K562 (cell line): ENCODE measurements around the gene CNGA1. TPM values are rescaled to one million over a fixed set of nuclear protein-coding genes. Genes with fewer than 3 reads are reported as not detected.
"Not testable (repeated sequence)": the region's sequence is repeated elsewhere in the genome, so short reads cannot be mapped to it uniquely, and the experiment has no call there.

Experiments used
- ATAC-seq: fragments of 200-7000 bp; cut with Tn5 transposase; 3 replicates; pipeline ENCODE4 v1.9.1; 2020; ENCODE audit warnings: moderate library complexity
- BruUV-seq: library from RNA; stranded (reverse); fragments of 400-500 nt; replicated peaks from 2 replicates; lab custom pipeline; 2021; lab: Mats Ljungman, UMichigan
- CTCF ChIA-PET: fragments of 300-600 bp; formaldehyde crosslinking; extraction: SDS; loops from one replicate; lab custom pipeline; 2021; ENCODE audit warnings: low intra/inter-chr PET ratio; lab: Yijun Ruan, JAX
- POLR2A ChIA-PET: fragments of 300-600, 350-650 bp; sonication (Branson Sonifier 250); formaldehyde crosslinking; extraction: SDS; loops from one replicate; lab custom pipeline; 2021; ENCODE audit warnings: antibody characterized with exemption, inconsistent platforms; lab: Yijun Ruan, JAX
- DNase-seq, 4 experiments: peaks; one replicate each; pipeline versions ENCODE4 v3.0.0 to v3.0.0-alpha.2; 2011 to 2018; ENCODE audit warnings: low spot score in 3 of 4, mixed read lengths in 3 of 4; ENCODE audit errors: extremely low read depth in 1 of 4
- FAIRE-seq: peaks from 2 replicates; lab custom pipeline; 2011; peaks lifted over from hg19 to GRCh38; lab: Jason Lieb, UNC
- H2AFZ ChIP-seq: 2 replicates; pipeline ENCODE4 v1.6.0; 2011; ENCODE audit warnings: low read depth, low read length, control low read depth, inconsistent platforms
- H3K27ac ChIP-seq: fragments of 200-600 bp; 3 replicates; pipeline ENCODE4 v1.8.0; 2011; ENCODE audit warnings: low read depth, mild to moderate bottlenecking, control low read depth, inconsistent platforms, low read length, moderate library complexity, mixed read lengths; ENCODE audit errors: extremely low read depth
- H3K27me3 ChIP-seq, 2 experiments: fragments of 300-600 bp in 1 of 2; 2 replicates in 1 of 2; 3 replicates in 1 of 2; pipeline versions ENCODE4 v1.6.0 to v1.8.0; 2011; ENCODE audit warnings: inconsistent platforms in 2 of 2, low read length in 2 of 2, mild to moderate bottlenecking in 1 of 2, mixed read lengths in 1 of 2, moderate library complexity in 1 of 2; ENCODE audit not compliant: control insufficient read depth in 2 of 2, insufficient read depth in 2 of 2
- H3K36me3 ChIP-seq: fragments of 300-600 bp; 3 replicates; pipeline ENCODE4 v1.8.0; 2011; ENCODE audit warnings: mild to moderate bottlenecking, low read length, inconsistent platforms; ENCODE audit not compliant: control insufficient read depth, insufficient read depth
- H3K4me1 ChIP-seq, 2 experiments: fragments of 200-600 bp in 1 of 2; replicated peaks in 1 of 2; 2 replicates in 1 of 2; 3 replicates in 1 of 2; pipeline versions ENCODE4 v1.5.1 to v1.8.0; 2011; ENCODE audit warnings: inconsistent platforms in 2 of 2, low read length in 2 of 2, mild to moderate bottlenecking in 1 of 2, mixed read lengths in 1 of 2, moderate library complexity in 1 of 2; ENCODE audit not compliant: control insufficient read depth in 2 of 2, insufficient read depth in 2 of 2
- H3K4me2 ChIP-seq: 2 replicates; pipeline ENCODE4 v1.6.1; 2011; ENCODE audit warnings: low read length, control low read depth, inconsistent platforms, mixed read lengths; ENCODE audit not compliant: insufficient read depth
- H3K4me3 ChIP-seq: fragments of 200-600 bp; sonication (generic), shearing (Covaris generic); 2 replicates; pipeline ENCODE4 v1.5.1; 2016; ENCODE audit warnings: control low read depth, inconsistent platforms
- H3K79me2 ChIP-seq: fragments of 200-600 bp; 3 replicates; pipeline ENCODE4 v1.8.0; 2011; ENCODE audit warnings: low read length, inconsistent platforms; ENCODE audit not compliant: control insufficient read depth, insufficient read depth
- H3K9ac ChIP-seq, 2 experiments: 2 replicates each; pipeline versions ENCODE4 v1.6.0 to v1.6.1; 2011; ENCODE audit warnings: low read depth in 2 of 2, low read length in 2 of 2, control low read depth in 1 of 2, inconsistent platforms in 1 of 2, mild to moderate bottlenecking in 1 of 2, mixed read lengths in 1 of 2; ENCODE audit not compliant: insufficient read depth in 1 of 2
- H3K9me1 ChIP-seq: one replicate; pipeline ENCODE4 v1.6.0; 2011; ENCODE audit warnings: inconsistent platforms, mild to moderate bottlenecking, low read length, moderate library complexity; ENCODE audit not compliant: control insufficient read depth, insufficient read depth
- H3K9me3 ChIP-seq: replicated peaks from 2 replicates; pipeline ENCODE4 v1.5.1; 2011; ENCODE audit warnings: low read depth, low read length, inconsistent platforms; ENCODE audit not compliant: control insufficient read depth, insufficient read depth
- H4K20me1 ChIP-seq: replicated peaks from 2 replicates; pipeline ENCODE4 v1.6.1; 2011; ENCODE audit warnings: low read length, inconsistent platforms, mixed read lengths; ENCODE audit not compliant: control insufficient read depth, insufficient read depth
- BCOR ChIP-seq: fragments of 450-650 bp; IDR thresholded peaks from 2 replicates; pipeline ENCODE4 v1.6.1; 2016
- GTF2E2 ChIP-seq: fragments of 200-800 bp; sonication (Bioruptor generic); IDR thresholded peaks from 2 replicates; pipeline ENCODE4 v1.6.1; 2016; ENCODE audit warnings: missing genetic modification characterization, missing compliant biosample characterization
- KDM1A ChIP-seq, 2 experiments: fragments of 450-650 bp; IDR thresholded peaks; 2 replicates each; pipeline ENCODE4 v1.6.1; 2016; ENCODE audit warnings: mild to moderate bottlenecking in 2 of 2
- ZNF146 ChIP-seq: IDR thresholded peaks from one replicate; pipeline ENCODE4 v1.6.1; 2018; ENCODE audit warnings: missing compliant biosample characterization; ENCODE audit not compliant: unreplicated experiment
- ZNF696 ChIP-seq: fragments of 250-450 bp; sonication (Bioruptor Pico); conservative IDR thresholded peaks from 2 replicates; pipeline ENCODE4 v1.4.0; 2020; ENCODE audit warnings: mild to moderate bottlenecking, moderate library complexity
- WGBS: fragments of 100-300 bp; shearing (Covaris generic); methylation state at CpG from one replicate; pipeline ENCODE4 v1.1.6; 2016; ENCODE audit warnings: low coverage, mixed read lengths; ENCODE audit not compliant: insufficient coverage; ENCODE audit errors: missing lambda C conversion rate; 5-methylcytosine and 5-hydroxymethylcytosine counted together
- in situ Hi-C: fragments of 300-500 bp; cut with MboI; formaldehyde crosslinking; loops from 4 replicates; pipeline ENCODE4 v1.15.0; 2018; ENCODE audit warnings: inconsistent platforms, mixed read lengths
- intact Hi-C: fragments of 100-400 bp; cut with micrococcal nuclease; formaldehyde crosslinking; loops from 2 replicates; pipeline ENCODE4 v1.14.2; 2022
- polyA plus RNA-seq, 8 experiments: library from polyadenylated mRNA; depleted of rRNA in 4 of 8; stranded (reverse) in 5 of 8; unstranded in 3 of 8; fragments of >200 nt; fragmentation: Nextera tagmentation in 2 of 8; fragmentation: Illumina TruSeq in 1 of 8; extraction: Ambion mirVana in 2 of 8; extraction: Trizol in 1 of 8; gene quantifications; 2 replicates each; pipeline versions ENCODE4 v1.2.1 to v1.2.3, GENCODE V29; 2011 to 2014; ENCODE audit warnings: inconsistent platforms in 1 of 8, missing spikeins in 1 of 8
- total RNA-seq, 7 experiments: library from RNA; depleted of rRNA in 6 of 7; stranded (reverse); fragments of >200 nt in 6 of 7; fragmentation: Illumina TruSeq in 2 of 7; extraction: Trizol in 2 of 7; gene quantifications; 2 replicates each; pipeline versions ENCODE4 v1.2.1 to v1.2.3, GENCODE V29; 2011 to 2021; ENCODE audit warnings: low replicate concordance in 1 of 7

Gene CNGA1
- total and polyA plus RNA-seq, 9 of the 15 experiments (the other 6 are each of a cell fraction or from before 2014, with no cell fraction given), result 0.03 to 0.29 (median 0.04) TPM; not detected in 5

DNA sequence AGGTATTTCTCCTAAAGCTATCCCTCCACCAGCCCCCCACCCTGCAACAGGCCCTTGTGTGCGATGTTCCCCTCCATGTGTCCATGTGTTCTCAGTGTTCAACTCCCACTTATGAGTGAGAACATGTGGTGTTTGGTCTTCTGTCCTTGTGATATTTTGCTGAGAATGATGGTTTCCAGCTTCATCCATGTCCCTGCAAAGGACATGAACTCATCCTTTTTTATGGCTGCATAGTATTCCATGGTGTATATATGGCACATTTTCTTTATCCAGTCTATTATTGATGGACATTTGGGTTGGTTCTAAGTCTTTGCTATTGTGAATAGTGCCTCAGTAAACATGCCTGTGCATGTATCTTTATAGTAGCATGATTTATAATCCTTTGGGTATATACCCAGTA, 99.3 kb downstream of the CNGA1 start:
- H3K27ac ChIP-seq, H3K9me1 ChIP-seq, BruUV-seq, H3K4me3 ChIP-seq, H4K20me1 ChIP-seq, H3K9ac ChIP-seq, H2AFZ ChIP-seq: not testable (repeated sequence)
- 85% methylated on average over 1 of the region's 1 CpG for WGBS
- peak; percentile 79 for TF ChIP-seq ZNF146 (CRISPR knock-in tag)
- peak in 1 of 2 experiments; percentile 23; a peak in 1 of 4 replicates for TF ChIP-seq KDM1A (IDR thresholded peaks at IDR 0.05)
- TF ChIP-seq BCOR, result peak; percentile 35; the same call in 1 of the 2 replicates
- TF ChIP-seq, all 486 proteins: peak for 3; not testable (repeated sequence) for 483
- intact Hi-C loops, H3K9me3 ChIP-seq, H3K27me3 ChIP-seq, DNase-seq, in situ Hi-C loops, H3K36me3 ChIP-seq, CTCF ChIA-PET, ATAC-seq, H3K4me2 ChIP-seq, FAIRE-seq, POLR2A ChIA-PET: not testable (repeated sequence)
- peaks cover 17% of the 10 kb centered on the region for H3K79me2 ChIP-seq
- peaks cover 11 to 17% of the 10 kb centered on the region in 2 experiments for H3K4me1 ChIP-seq

DNA sequence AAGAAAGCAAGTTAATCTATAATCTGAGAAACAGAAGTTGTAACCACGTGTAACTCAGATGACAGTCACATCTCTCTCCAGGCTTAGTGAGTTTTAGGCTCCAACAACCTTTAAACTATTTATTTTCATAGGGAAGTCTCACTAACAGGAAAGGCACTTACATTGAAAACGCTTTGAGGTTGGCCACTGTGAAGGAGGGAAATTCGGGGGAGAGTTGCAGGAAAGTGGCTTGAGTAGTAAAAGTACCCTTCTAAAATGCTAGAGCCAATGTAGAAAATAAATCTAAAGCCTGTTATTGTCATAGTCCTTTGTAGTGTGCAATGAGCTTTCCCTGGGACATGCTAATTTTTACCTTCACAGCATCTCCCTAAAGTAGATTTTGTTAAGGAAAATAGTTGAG, 101.1 kb downstream of the CNGA1 start:
- peaks cover 21% of the 10 kb centered on the region; the same call in 2 of the 3 replicates for H3K36me3 ChIP-seq
- no peak overlapping the region for H3K27ac ChIP-seq
- peak in 1 of 4 experiments; percentile 6 for DNase-seq
- ChIA-PET CTCF (no interaction called here), POLR2A (interaction anchor here (0.9 to 1.1 kb wide), 2 partner anchors 29 to 426 kb away, joined by 3 to 4 read pairs; partner anchors contain the start of gene SLAIN2)
- H3K27me3 ChIP-seq, result no peaks in the 10 kb centered on the region
- H3K79me2 ChIP-seq, result peaks cover 32% of the 10 kb centered on the region
- no peaks in the 10 kb centered on the region for H3K9me1 ChIP-seq
- FAIRE-seq, result no peak
- peaks cover 11 to 17% of the 10 kb centered on the region in 2 experiments for H3K4me1 ChIP-seq
- peak overlapping the region in 1 of 2 experiments; percentile 65; a peak in 1 of 4 replicates for H3K9ac ChIP-seq
- peak overlapping the region; percentile 89; the same call in 1 of the 2 replicates for H3K4me3 ChIP-seq
- no peaks in the 10 kb centered on the region for H3K9me3 ChIP-seq
- in situ Hi-C loops, result no loop called here
- H3K4me2 ChIP-seq, result peak overlapping the region; percentile 97; the same call in 1 of the 2 replicates
- 37% methylated on average over 3 of the region's 3 CpGs for WGBS
- intact Hi-C loops, result no loop called here
- peak overlapping the region; percentile 100 for H2AFZ ChIP-seq
- TF ChIP-seq GTF2E2, result 0 out of 2 replicates have a peak, but pooled peaks have one; percentile 14
- no peak for TF ChIP-seq ZNF696 (CRISPR knock-in tag)
- H4K20me1 ChIP-seq, result no peaks in the 10 kb centered on the region
- no TSS peak for BruUV-seq
- ATAC-seq, result no peak
